ENCODE data around the gene ZMYND8.

- TF ChIP-seq MAFK (IDR thresholded peaks at IDR 0.05; ENCODE audit: low read depth, low read length) (no peak), USF2 (IDR thresholded peaks at IDR 0.05; ENCODE audit: low read depth, low read length) (no peak), CTCF (conservative IDR thresholded peaks at IDR 0.05; ENCODE audit: low read depth, low read length) (no peak), POLR2A (IDR thresholded peaks at IDR 0.05; ENCODE audit: low read depth, low read length) (no peak), FOS (IDR thresholded peaks at IDR 0.05; ENCODE audit: low read depth, low read length) (no peak), RAD21 (IDR thresholded peaks at IDR 0.05; ENCODE audit: low read length) (no peak), BHLHE40 (IDR thresholded peaks at IDR 0.05; ENCODE audit: low read depth, low read length) (no peak), MAZ (IDR thresholded peaks at IDR 0.05; ENCODE audit: borderline replicate concordance, low read depth, low read length) (no peak), MXI1 (IDR thresholded peaks at IDR 0.05; ENCODE audit: borderline replicate concordance, low read depth, low read length) (no peak), RCOR1 (IDR thresholded peaks at IDR 0.05; ENCODE audit: insufficient replicate concordance, low read length) (no peak), SMC3 (IDR thresholded peaks at IDR 0.05; ENCODE audit: low read depth, low read length) (no peak)
Measured at GRCh38 chr20:47292581-47292980, 63.9 kb downstream of the ZMYND8 start.

Measured in IMR-90 (cell line).